Body of pancreas (tissue), 4 donors: ENCODE measurements around the gene TMEM8B.

Experiments used
- POLR2A ChIP-seq, 3 donors: fragments of 450-650 bp; IDR thresholded peaks; one replicate each; pipeline ENCODE4 v1.6.1; 2016; ENCODE audit warnings: antibody characterized with exemption in 3 of 3, mild to moderate bottlenecking in 2 of 3
- TF ChIP-seq, protein P1 (sequence below), 7 experiments: fragments of 450-650 bp in 4 of 7; fragments of 200-600 bp in 3 of 7; sonication (generic) in 3 of 7; IDR thresholded peaks; one replicate each; pipeline ENCODE4 v1.5.1; 2016 to 2019; ENCODE audit warnings: antibody characterized with exemption in 7 of 7

GRCh38 chr9:35859310-35859989, 30.4 kb downstream of the TMEM8B start:
- TF ChIP-seq, protein P1, sequence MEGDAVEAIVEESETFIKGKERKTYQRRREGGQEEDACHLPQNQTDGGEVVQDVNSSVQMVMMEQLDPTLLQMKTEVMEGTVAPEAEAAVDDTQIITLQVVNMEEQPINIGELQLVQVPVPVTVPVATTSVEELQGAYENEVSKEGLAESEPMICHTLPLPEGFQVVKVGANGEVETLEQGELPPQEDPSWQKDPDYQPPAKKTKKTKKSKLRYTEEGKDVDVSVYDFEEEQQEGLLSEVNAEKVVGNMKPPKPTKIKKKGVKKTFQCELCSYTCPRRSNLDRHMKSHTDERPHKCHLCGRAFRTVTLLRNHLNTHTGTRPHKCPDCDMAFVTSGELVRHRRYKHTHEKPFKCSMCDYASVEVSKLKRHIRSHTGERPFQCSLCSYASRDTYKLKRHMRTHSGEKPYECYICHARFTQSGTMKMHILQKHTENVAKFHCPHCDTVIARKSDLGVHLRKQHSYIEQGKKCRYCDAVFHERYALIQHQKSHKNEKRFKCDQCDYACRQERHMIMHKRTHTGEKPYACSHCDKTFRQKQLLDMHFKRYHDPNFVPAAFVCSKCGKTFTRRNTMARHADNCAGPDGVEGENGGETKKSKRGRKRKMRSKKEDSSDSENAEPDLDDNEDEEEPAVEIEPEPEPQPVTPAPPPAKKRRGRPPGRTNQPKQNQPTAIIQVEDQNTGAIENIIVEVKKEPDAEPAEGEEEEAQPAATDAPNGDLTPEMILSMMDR (IDR thresholded peaks at IDR 0.05), result no peak
- TF ChIP-seq POLR2A (IDR thresholded peaks at IDR 0.05), result no peak
